CD4-positive, alpha-beta T cell treated with Interleukin-10 for 1 hour (primary cell): ENCODE results near the gene SERBP1.
A peak's percentile ranks its signal among the peaks of the same experiment; 100 is the strongest.
"Not testable (repeated sequence)": the region's sequence is repeated elsewhere in the genome, so short reads cannot be mapped to it uniquely, and the experiment has no call there.

Source experiments
- DNase-seq: peaks from one replicate; pipeline ENCODE4 v3.0.0-alpha.2; 2020

SERBP1 gene

DNA sequence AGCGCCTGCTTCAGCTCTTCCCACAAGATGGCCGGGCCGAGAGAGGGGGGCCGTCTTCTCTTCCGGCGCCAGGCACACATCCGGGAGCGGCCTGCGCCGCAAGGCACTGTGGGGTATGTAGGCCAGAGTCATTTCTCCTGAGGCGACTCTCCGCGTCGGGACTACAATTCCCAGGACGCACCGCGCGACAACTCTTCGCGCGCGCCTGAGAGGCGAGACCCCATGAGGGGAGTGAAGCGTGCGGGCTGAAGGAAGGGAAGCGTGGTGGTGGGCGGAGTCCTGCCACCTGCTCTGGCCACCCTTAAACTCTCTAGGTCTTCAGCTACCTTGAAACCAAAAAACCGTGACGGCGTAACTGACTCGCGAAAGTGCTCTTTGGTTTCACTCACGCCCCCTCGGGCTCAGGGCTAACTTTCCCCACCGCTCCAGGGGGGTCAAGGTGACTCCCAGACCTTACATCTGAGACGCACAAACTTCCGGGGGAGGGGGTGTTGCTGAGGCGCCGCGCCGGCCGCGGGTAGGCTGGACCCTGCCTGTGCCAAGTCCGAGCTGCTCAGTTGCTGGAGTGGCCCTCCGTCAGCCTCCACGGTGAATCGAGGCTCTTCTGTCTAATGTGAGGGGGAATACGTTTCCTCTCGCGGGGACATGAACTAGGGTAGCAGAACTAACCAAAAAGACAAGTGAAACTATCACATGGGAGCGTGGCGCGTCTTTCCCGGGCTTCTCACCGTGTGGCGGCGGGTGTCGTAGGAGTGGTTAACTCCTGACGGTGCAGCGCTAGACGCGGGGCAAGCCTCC, at the start of gene SERBP1:
Gene SERBP1, minus strand, starts transcription at position 45 of the 798 bp plus-strand sequence. CDS start 102 bp downstream, outside the sequence.
- peak; percentile 96 for DNase-seq

DNA sequence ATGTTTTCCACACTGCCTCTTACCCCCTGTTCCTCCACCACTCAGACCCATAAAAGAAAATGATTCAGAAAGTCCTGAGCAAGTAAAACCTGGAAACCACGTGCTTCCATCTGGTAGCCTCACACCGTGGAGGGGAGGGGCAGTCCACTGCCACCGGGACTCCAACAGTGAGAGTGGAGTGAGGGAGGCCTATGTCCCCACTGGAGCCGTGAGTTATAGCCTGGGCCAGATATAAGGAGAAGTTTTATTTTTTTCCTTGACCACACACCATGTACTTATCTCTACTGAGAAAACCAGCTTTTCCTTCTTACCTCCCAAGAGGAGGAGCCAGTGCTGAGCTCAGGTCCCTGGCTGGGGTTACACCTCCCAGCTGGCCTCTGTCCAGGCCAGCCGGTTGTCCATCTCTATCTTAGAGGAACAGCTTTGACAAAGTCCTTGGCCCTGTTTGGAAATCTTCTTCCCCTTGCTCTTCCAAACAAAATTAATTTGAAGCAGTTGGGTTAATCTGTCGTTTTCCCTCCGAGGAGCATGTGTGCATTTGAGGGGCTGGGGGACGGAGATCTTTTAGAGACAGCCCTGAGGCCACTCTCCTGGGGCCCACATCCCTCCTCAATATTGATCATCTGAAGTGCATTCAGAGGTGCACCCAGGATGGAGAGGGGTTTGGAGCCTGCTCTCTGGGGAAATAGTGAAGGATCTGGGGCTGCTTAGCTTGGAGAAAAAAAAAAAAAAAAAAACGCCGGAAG, 49.1 kb upstream of the SERBP1 start:
- no peak for DNase-seq

DNA sequence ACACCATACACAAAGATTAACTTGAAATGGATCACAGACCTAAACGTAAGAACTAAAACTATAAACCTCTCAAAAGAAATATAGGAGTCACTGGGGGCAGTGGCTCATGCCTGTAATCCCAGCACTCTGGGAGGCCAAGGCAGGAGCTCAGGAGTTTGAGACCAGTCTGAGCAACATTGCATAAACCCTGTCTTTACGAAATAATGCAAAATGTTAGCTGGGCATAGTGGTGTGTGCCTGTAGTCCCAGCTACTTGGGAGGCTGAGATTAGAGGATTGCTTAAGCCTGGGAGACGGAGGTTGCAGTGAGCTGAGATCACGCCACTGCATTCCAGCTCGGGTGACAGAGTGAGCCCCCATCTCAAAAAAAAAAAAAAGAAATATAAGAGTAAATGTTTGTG, 46.7 kb upstream of the SERBP1 start:
- no peak for DNase-seq

DNA sequence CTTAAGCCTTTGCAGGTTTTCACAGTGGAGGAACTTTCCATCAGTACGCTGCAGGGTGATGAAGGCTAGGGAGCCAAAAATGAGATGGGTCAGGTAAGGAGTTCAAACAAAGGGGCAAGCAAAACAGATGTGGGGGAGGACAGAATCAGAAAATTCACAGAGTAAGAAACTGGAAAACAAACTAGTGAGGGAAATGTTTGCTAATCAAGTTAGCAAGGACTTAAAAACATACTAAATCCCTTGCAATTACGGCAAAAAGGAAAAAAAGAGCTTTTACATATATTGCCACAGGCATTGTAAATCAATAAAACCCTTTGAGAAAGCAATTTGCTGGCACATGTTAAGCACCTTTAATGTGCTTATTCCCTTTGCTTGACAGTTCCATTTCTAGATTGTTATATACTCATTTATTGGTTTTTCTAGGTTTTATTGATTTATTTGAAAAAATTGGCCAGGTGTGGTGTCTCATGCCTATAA, 45.8 kb upstream of the SERBP1 start:
- DNase-seq = no peak

DNA sequence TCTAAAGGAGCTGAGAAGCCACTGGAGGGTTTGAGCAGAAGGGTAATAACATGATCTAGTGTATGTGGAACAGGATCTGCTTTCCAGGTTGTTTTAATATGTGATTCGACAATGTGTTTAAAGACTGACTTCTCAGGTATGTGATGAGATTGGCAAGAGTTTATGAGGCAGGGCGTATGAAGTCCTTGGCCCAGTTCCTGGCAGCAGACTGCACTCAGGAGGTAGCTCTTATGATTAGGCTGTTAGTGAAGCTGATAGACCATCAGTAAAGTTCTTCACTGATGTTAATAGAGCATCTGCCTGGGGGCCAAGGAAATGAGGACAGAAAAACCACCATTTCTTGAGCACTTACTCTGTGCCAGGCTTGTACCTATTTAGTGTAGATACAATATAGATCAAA, 41.9 kb upstream of the SERBP1 start:
- no peak for DNase-seq

DNA sequence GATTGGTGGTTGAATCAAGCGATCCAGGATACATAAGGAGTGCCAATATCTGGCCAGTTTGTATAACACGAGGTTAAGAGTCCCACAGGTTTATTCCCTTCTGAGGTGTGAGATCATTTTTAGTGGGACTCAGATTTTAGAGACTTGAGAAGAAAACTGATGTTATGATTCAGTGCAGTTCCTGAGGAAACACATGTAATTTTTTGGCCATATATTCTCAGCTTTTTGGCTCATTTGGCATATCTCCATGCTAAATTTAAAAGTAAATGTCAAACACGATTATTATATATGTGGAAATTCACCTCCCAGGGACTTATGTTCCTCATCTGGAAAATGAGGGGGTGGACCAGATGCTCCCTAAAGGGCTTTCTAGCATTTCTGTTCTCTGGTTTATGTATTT, 39.2 kb upstream of the SERBP1 start:
- DNase-seq = no peak

DNA sequence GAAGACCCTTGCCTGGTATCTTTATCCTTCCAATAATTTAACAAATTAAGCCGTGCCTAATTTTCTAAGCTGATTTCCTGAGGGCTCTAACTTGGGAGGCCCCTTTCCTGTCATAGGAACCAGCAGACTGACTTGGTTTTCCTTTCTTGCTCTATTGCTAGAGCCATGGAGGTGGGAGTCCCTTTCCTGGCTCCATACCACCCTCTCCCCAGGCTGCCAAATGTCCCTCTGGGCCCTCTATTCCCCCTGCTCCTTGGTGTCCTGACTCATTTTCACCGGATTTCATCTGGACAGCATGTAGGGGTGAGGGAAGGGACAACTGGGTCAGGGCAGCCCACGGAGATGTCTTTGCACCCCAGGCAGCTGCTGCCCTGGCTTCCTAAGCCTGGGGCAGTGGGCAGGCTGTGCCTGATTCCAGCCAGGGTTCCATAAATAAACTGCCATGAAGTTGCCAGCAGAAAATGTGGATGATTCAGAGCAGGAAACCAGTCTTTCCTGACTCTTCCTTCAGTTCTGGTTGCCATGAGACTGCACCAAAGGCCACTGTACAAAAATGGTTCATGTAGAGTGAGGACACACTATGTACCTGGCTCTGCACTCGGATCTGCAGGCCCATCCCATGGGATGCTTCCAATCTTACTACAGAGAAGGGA, 38.0 kb upstream of the SERBP1 start:
- no peak for DNase-seq

DNA sequence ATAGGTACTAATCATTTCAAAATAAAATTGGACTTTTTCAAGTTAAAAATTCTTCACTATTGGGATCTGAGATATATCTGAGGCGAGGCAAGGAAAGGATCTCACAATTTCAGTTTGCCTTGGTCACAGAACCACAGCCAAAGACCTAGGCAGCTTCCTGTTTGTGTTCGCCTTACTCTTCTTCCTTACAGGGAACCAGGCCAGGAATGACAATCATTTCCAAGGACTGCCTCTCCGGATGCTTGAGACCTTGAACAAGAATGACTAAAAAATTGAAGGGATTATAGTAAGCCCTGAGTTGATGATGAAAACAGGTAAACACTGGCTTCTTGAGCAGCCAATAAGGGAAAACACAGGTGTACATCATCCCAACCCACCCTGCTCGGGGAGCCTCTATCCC, 35.2 kb upstream of the SERBP1 start:
- DNase-seq = no peak

DNA sequence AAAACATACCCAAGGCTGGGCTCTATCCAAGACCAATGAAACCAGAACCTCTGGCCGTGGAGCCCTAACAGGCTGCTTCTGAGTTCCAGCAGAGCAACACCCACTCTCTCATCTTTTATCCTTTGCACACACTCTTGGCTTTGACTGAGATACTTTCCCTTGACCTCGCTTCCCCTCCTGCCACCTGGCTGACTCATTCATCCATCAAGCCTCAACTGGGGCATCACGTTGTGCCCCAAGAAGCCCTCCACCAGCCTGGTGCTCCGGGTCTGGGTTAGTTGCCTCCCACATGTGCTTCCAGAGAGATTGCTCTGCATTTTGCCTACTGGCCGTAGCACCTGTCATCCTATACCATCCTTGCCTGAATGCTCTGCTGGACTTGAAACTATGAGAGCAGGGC, 34.5 kb upstream of the SERBP1 start:
- no peak for DNase-seq

DNA sequence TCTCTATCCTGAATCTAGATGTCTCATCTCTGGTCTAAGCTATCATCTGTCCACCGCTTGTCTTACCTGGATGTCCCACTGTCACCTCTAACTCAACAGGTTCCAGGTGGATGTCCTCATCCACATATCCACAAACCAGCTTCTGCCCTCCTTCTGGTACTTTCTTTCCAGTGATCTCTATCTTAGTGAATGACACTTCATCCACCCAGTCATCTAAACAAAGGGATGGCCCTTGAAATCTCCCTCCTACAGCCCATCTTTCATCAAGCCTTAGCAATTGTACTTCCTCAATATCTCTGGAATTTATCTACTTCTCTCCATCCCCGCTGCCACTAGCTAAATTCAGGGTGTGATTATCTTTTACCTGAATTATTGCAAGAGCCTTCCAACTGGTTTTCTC, 33.9 kb upstream of the SERBP1 start:
- DNase-seq = no peak

DNA sequence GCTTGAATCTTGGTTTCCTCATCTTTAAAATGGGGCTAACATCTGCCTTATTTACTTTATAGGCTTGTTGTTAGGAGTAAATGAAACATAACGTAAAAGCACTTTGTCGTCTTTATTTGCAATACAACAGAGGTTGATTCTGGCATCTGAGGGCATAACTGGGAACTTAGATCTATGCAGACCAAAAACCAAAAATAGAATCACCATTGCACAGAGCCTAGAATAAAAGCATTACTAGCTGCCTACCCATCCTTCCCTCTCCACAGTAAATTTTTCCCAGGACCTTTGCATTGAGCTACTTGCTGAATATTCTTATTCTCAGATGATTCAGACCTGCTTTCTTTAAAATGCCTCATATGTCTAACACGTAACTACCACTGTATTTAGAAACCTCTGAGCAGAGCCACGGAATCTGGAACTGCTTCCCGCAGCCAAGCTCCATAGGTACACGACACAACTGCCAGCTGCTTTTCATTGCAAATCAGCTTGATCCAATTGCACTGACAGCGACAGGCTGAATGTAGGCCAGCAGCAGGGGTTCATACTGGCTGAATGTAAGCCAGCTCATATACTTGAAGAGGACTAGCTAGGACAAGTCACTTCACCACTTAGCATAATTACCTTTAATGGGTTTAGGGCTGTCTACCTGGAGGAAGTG, 33.2 kb upstream of the SERBP1 start:
- no peak for DNase-seq

DNA sequence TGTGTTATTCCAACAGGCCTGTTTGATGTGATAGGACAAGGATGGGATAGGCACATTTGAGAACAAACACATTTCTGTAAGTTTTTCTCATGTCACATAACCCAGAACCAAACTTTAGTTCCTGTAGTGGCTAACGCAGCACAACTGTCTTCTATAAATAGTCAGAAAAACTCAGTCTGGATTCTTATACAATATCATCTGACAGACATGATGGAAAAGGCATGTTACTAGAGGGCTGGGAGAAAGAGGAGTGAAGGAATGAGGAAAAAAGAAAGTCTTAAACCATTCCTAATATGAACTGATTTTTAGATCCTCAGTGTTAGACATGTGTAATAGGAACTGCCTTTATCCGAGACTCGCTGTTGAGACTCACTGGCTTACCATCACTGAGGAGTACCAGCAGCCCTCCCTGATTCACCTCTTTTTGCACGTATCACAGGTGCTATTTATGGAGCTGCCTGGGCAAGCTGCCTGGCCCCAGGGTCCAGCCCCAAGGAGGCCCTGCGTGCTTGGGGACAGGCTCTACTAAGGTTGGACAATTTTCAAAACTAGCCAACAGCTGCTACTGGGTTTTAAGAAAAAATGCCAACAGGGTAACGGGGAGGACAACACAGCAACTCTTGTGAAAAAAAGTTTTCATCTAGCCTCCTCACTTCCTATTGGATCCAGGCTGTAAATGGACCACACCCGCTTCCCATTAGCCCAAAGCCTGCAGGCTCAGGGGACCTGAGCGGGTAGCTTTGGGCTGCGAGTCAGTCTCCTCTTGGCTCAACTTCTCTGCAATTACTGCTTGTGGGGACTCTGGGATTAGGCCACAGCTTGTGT, 30.7 kb upstream of the SERBP1 start:
- no peak for DNase-seq

DNA sequence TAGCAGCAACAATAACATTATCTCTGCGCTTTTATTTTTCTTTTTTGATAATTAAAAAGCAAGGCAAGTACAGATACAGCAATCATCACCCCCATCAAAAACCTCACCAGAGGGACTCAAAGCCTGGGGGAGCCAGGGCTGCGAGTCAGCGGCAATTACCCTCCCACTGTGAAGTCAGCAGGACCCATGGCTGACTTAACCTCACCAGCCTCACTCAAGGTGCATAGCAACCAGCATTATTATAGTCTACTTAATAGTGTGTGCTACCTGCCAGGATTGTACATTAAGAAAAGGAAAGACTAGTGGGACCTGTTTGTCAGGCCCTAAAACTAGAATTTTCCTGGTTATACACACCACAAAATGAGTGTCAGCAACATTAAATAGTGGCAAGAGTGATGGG, 28.9 kb upstream of the SERBP1 start:
- DNase-seq = no peak

DNA sequence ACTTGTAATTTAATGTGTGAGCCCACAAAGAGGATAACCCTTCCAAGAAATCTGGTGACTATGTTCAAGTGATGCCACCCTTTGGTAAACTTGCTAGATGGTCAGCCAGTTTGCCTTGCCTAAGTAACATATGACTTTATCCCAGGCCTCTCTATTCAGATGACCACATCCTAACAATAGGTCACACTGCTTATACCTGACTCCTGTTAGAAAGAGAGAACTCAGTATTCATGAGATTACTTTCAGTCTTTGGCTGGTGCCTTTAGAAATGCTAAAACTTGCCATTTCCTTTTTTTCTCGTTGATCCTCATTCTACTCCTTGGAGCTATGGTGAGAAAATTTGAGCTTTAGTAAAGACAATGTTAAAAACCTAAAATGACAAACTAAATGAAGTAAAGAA, 28.5 kb upstream of the SERBP1 start:
- no peak for DNase-seq

DNA sequence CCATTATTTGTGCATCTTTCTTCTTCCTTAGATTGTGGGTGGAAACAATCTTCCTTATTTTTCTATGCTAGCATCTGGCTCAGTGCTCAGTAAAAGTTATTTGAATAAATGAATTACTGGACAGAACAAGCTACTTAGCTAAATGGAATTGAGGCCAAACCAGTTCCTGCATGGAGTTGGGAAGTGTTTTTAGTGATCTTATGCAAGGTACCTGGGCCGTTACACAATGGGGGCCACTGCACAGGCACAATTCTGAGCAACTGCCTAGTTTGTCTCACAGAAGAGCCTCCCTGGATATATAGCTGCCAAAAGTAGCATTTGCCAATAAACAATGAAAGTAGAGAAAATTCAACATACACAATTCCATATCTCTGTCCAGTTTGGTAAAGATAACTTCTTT, 27.0 kb upstream of the SERBP1 start:
- no peak for DNase-seq

DNA sequence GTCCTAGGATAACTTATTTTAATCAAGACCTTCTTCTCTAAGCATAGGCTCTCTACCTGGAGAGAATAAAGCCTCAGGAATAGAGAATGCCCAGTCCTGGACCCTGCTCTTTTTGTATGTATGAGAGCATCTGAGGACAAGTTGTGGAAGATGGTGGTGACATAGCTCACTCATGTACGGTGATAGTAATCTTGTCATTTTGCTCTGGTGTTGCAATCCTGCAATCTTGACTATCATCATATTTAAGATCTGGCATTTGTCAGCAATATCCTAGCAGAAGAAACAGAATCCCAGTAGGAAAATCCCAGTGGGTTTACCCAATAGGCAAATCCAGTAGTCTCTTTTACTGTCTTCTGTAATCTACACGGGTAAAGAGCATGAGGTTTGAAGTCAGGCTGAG, 21.6 kb upstream of the SERBP1 start:
- DNase-seq = no peak

DNA sequence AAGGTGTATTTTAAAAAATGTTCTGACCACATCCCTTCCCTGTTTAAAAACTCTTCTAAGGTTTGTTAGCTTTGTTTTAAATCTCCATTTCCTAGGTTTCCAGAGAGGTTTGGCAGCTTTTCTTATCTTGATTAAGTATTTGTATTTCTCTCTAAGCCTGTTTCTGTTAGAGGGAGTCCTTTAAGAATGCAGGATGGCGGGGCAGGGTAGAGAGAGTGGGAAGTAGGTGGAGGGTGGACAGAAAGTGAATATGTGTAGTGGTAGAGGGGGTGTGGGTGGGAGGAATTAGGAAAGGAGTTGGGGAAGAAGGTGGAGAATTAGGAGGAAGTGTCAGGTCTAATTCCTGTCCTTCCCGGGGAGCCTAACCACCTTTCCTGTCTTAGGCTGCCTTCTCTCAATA, 21.2 kb upstream of the SERBP1 start:
- no peak for DNase-seq

DNA sequence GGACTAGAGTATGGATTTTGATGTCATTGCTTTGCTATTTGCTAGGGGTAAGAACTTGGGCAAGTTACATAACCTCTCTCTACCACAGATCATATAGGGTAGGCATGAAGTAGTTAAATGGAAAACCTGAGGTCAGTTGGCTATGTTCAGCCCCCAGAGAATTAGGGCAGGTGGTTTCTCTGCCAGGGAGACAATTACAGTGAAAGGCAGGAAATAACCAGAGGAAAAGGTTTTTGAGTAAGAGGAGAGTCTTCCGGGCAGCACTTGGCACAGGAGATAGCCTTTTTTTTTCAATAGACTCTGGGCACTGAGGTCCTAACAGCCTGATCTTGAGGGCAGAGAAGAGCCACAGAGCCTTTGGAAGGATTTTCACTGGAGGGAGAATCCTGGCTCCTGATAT, 16.7 kb upstream of the SERBP1 start:
- DNase-seq = no peak

DNA sequence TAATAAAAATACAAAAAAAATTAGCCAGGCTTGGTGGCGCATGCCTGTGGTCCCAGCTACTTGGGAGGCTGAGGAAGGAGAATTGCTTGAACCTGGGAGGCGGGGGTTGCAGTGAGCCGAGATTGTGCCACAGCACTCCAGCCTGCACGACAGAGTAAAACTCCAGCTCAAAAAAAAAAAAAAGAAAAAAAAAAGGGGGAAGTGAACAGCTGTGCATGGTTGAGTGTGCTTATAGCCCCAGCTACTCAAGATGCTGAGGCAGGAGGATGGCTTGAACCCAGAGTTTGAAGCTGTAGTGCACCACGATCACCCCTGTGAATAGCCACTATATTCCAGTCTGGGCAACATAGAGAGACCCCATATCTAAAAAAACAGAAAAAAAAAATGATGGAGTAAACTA, 15.8 kb upstream of the SERBP1 start:
- not testable (repeated sequence) for DNase-seq

DNA sequence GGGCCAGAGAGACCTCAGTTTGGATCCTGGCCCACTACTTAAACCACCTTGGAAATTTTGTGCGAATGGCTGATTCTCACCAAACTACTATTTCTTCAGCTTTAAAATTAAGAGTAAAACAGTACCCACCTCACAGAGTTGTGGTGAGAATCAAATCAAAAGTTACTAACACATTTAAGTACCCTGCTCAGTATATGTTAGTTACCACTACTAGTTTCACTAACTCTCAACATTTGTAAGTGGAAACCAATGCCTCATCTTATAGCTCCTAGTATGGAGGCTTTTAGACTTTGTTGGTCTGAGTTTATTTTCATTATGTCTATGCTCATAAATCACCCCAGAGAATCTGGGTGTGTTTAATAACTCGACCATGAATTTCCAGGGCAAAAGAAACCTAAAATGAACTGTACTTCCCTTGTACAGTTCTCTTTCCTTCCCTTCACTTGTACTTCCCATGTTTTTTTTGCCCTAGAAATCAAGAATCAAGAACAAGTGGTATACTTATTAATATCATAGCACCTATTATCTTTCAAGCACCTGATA, 11.6 kb upstream of the SERBP1 start:
- no peak for DNase-seq

DNA sequence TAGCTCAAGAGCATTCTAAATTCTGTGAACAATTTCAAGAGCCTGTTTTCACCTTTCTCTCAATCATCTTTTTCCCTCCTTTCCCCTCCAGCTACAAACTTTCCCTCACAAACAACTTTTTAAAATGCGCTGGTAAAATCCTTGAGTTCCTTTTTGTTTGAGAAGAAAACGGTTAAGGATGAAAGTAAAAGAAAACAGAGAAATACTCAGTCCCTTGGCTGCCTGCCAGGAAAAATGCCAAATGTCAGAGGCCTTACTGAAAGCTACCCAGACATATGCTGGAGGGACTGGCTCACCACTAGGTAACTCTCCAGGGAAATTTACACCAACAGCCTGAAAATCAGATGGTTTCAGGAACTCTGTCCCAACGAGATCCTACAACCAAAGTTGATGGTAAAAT, 11.0 kb upstream of the SERBP1 start:
- no peak for DNase-seq

DNA sequence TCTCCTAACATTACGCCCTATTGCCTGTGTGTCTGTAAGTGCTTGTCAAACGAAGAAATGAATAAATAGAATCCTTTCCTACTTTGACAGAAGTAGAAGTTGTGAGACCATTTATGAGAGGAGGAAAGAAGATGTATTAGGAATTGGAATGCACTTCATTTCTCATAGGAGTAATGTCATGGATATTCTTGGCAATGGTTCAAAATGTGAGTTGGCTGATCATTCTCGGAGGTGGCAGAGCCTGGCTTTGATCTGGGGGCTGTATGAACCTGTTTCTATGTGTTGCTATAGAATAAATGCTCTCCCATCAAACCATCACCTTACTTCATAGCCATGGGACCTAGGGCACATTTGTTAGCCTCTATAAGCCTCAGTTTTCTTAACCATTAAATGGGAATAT, 10.1 kb upstream of the SERBP1 start:
- DNase-seq = no peak
